Activated T-cell treated with anti-CD3 and anti-CD28 coated beads for 1 hour (primary cell): ENCODE measurements around the gene PLK5.
A peak's percentile ranks its signal among the peaks of the same experiment; 100 is the strongest.
"Not testable (repeated sequence)": the region's sequence is repeated elsewhere in the genome, so short reads cannot be mapped to it uniquely, and the experiment has no call there.

ENCODE experiments used
- DNase-seq: peaks from one replicate; pipeline ENCODE4 v3.0.0-alpha.2; 2020; ENCODE audit warnings: low read depth

PLK5 gene

DNA sequence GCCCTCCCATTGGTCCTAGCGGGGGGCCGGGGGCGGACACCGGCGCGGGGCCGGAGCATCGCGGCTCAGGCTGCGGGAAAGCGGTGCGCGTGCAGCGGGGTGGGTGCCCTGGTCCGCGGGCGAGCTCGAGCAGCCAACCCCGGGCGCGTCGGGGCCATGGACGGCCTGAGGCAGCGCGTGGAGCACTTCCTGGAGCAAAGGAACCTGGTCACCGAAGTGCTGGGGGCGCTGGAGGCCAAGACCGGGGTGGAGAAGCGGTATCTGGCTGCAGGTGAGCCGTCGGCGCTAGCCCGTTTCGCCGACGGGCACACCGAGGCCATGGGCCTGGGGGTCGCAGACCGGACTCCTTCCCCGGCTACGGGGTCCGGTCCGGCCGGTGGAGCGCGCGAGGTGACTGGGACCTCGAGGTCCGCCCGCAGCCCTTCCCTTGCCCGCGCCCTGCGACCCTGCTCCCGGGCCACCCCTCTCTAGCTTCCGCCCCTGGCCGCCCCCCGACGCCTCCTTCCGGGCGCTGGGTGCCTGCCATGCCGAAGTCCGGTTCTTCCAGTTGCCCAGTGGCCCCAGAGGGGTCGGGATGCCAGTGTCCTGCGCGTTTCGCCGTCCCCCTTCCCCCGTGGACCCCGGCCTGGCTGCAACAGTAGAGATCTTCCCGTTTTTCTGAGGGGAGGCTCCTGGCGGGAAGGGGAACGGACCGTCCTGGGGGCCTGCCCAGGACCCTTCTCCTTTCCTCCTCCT, 32.6 kb upstream of the PLK5 start, which contains the start of gene REEP6:
Gene REEP6 (plus strand): TSS at position 68 of the 735 bp plus-strand sequence. CDS start 89 bp downstream, at position 157.
- no peak for DNase-seq

DNA sequence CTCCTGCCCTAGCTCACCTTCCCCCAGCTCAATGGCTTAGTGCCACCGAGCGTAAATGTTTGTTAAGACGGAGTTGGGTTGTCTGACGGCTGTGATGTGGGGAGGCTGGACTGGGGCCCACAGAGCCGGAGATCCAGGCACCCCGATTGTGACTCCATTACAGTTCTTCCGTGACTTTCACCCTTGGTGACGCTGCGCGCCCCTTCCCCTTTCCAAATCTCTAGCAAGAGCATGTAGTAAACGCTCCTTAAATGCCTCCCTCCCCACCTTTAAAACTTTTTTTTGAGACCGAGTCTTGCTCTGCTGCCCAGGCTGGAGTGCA, 32.1 kb upstream of the PLK5 start:
- no peak for DNase-seq

DNA sequence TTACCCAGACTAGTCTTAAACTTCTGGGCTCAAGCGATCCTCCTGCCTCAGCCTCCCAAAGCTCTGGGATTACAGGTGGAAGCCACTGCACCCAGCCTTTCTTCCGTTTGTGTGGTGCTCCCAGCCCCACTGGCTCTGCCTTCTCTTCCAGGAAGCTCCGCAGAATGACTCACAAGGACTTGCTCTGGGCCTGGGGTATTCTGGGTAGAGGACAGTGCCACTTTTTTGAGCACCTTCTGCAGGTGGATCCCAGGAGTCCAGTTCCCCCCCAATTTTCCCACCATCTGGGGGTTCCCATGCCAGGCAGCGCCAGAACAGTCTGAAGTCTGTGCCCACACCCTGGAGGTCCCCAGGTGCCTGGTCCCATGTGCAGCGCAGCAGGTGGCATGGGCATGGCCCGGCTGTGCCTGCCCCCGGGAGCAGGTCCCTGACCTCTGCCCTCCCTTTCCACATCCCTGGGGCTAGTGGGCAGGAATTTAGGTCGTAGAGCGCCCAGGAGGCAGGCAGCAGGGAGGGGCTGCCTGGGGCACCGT, 31.3 kb upstream of the PLK5 start:
- no peak for DNase-seq

DNA sequence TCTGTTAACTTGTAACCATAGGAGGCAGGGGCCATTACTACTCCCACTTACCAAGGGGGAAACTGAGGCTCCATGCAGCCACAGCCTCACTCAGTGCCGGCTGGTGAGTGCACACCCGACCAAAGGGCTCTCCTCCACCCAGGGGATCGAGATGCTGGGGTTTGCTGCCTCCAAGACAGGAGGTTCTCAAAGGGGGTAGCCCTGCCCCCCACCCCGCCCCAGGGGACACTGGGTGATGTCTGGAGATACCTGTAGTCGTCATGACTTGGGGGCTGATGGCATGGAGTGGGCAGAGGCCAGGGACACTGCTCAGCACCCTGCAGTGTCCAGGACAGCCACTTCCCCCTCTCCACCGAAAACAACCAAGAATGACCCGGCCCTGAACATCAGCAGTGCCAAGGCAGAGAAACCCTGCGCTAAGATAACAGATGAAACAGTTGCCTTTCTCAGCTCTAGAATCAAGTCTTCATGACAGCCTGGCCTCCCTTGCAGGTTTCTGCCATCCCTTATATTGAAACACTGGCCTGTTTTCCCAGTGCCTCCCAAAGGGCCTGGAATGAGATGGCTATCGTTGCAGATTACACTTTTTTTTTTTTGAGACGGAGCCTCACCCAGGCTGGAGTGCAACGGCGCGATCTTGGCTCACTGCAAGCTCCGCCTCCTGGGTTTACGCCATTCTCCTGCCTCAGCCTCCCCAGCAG, 29.6 kb upstream of the PLK5 start:
- no peak for DNase-seq

DNA sequence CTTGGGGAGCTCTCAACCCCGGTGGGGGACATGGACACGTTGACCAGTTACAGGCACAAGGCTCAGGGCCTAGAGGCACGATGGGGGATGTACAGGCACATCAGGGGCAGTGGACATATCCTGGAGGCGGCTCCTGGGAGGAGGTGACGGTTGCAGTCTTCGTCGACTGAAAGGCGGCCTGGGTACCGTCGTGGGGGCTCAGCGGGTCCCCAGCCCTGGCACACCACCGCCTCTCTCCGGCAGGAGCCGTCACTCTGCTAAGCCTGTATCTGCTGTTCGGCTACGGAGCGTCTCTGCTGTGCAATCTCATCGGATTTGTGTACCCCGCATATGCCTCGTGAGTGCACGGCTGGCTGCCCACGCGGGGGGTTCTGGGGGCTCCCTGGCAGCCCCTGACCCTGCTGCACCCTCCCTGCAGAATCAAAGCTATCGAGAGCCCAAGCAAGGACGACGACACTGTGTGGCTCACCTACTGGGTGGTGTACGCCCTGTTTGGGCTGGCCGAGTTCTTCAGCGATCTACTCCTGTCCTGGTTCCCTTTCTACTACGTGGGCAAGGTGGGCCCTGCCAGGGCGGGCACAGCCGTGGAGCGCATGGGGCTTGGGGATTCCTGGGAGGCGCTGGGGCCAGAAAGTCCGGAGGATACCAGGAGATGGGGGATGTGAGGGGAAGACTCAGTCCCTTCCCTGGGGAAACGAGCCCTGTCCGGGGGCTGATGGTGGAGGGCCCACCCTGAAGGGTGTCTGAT, 28.7 kb upstream of the PLK5 start:
- no peak for DNase-seq

DNA sequence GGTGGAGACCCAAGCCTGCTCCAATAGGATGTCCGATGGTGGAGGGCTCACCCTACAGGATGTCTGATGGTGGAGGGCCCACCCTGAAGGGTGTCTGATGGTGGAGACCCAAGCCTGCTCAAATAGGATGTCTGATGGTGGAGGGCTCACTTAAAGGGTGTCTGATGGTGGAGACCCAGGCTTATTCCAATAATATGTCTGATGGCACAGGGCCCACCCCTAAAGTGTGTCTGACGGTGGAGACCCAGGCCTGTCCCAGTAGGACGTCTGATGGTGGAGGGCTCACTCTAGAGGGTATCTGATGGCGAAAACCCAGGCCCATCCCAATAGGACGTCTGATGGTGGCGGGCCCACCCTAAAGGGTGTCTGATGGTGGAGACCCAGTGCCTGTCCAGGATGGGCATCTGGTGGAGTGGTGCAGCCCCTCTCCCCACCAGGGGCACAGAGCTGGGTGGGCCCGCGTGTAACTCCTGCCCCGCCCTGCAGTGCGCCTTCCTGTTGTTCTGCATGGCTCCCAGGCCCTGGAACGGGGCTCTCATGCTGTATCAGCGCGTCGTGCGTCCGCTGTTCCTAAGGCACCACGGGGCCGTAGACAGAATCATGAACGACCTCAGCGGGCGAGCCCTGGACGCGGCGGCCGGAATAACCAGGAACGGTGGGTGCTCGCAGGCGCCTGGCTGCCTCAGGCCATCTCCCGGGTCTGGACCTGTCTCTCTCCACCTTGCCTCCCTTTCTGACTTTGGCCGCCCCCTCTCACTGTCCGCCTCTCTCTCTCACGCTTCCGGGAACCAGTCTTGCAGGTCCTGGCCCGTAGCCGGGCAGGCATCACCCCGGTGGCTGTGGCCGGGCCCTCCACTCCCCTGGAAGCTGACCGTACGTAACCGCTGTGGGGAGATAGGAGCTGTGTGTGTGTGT, 27.8 kb upstream of the PLK5 start:
- no peak for DNase-seq

DNA sequence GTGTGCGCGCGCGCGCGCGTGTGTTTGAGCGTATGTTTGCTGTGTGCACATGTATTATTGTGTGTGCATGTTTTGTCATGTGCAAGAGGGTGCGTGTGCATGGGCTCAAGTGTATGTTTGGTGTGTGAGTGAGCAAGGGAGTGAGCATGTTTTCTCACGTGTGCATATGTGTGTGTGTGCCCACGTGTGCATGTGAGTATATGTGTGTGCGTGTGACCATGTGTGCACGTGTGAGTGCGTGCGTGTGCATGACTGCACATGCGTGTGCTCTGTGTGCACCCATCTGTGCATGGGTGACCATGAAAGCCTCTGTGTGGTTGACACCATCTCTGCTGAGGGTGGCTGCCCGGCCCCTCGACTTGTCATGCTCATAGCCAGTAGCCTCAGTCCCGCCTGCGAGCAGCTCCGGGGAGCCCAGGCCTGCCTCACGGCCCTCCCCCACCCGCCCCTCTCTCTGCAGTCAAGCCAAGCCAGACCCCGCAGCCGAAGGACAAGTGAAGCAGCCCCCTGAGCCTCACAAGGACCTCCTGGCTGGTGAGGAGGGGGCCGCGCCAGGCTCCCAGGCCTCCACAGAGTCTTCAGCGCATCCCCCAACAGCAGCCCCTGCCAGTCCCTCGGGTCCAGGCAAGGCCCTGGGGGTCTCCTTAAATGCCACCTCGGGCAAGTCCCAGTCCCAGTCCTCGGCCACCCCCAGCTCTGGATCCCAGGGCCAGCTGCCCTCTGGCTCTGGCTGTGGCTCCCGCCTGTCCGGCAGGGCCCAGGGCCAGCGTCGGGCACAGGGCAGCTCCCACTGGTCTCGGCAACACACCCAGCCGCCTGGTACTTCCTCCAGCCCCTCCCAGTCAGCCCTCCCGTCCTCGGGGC, 26.9 kb upstream of the PLK5 start:
- no peak for DNase-seq

DNA sequence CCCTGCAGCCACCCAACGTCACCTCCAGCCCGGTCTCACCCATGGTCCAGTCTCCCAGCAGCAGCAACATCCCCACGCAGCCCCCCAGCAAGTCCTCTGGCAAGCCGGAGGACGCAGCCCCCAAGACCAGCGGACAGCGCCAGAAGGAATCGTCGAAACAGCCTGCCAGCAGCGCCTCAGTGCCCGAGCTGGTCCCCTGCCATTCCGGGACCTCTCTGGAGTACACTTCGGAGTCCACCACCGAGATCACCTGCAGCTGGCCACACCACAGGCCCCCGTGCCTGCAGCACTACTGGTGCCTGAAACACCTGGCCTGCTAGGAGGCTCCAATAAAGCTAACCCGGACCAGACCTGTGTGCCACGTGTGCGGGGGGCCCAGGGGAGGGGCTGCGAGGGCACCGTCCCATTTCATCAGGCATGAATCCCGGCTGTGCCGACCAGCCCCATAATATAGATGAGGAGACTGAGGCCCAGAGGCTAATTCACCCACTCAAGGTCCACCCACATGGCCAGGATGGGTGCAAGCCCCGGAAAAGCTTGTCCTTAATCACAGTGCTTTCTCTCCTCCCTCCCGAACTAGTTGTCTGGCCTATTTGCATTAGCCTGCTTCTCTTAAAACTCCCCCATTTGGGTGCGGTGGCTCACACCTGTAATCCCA, 26.2 kb upstream of the PLK5 start:
- DNase-seq = no peak

DNA sequence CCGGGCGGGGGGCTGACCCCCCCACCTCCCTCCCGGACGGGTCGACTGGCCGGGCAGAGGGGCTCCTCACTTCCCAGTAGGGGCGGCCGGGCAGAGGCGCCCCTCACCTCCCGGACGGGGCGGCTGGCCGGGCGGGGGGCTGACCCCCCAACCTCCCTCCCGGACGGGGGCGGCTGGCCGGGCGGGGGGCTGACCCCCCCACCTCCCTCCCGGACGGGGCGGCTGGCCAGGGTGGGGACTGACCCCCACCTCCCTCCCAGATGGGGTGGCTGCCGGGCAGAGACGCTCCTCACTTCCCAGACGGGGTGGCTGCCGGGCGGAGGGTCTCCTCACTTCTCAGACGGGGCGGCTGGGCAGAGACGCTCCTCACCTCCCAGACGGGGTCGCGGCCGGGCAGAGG, 24.6 kb upstream of the PLK5 start:
- DNase-seq = not testable (repeated sequence)

DNA sequence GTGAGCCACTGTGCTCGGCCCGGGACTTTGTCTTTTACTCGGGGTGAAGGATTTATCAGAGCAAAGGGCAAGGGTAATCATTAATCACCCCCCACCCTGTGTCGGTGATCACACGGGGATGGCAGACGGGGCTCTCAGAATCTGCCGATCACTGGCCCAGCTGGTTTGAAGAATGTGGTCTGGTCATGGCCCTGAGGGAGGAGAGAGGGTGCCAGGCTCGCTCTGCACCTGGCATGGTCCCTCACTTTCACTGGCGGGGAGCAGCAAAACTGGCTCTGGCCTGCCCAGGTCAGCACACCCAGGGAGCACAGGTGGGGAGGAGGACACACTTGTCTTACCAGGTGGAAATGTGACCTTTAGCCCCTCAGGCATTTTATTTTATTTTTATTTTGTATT, 22.7 kb upstream of the PLK5 start:
- DNase-seq = no peak

DNA sequence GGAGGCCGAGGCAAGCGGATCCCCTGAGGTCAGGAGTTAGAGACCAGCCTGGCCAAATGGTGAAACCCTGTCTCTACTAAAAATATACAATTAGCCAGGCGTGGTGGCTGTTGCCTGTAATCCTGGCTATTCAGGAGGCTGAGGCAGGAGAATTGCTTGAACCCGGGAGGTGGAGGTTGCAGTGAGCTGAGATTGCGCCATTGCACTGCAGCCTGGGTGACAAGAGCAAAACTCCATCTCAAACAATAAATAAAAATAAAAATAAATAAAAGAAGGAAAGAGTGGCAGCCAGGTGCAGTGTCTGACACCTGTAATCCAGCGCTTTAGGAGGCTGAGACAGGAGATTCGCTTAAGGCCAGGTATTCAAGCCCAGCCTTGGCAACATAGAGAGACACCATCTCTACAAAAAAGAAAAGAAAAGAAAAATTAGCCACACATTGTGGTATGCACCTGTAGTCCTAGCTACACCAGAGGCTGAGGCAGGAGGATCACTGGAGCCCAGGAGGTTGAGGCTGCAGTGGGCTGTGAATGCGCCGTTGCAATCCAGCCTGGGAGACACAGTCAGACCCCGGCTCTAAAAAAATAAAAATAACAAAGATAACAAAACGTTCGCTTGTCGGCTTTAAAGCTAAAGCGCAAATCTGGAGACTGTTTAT, 21.3 kb upstream of the PLK5 start:
- no peak for DNase-seq

DNA sequence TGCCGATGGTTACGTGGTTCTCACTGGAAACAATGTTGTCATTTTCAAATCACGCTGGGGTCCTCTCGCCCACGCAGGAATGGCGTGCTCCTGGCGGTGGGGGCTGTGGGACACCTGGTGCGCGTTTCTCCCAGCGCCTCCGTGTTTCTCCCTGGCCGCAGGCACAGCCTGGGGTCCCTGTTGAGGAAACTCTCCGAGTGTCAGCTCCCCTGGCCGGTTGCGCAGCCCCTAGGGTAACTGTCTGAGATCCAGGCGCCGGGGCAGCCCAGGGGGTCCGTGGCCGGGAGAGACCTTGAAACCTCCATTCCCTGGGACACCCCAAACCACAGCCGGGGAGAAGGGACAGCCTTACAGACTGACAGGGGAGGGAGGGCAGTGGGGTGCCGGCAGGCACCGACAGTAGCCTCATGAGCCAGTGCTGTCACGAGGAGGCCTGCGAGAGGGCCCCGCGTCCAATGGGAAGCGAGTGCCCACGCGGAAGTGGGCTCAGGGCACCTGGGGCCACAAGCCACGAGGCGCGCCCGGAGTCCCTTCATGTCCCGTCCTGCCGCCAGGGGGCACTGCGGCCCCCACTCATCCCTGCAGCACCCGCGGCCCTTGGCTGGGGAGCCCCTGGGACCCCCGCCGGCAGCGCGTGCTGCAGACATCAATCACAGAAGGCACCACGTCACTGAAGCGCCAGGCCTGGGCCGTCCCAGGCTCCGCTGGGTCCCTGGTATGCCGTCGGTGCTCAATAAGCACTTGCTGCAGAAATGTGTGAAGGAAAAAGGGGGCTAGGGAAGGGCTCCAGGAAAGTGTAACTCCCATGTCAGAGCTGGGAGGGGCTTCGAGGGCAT, 20.6 kb upstream of the PLK5 start:
- peak; percentile 59 for DNase-seq

DNA sequence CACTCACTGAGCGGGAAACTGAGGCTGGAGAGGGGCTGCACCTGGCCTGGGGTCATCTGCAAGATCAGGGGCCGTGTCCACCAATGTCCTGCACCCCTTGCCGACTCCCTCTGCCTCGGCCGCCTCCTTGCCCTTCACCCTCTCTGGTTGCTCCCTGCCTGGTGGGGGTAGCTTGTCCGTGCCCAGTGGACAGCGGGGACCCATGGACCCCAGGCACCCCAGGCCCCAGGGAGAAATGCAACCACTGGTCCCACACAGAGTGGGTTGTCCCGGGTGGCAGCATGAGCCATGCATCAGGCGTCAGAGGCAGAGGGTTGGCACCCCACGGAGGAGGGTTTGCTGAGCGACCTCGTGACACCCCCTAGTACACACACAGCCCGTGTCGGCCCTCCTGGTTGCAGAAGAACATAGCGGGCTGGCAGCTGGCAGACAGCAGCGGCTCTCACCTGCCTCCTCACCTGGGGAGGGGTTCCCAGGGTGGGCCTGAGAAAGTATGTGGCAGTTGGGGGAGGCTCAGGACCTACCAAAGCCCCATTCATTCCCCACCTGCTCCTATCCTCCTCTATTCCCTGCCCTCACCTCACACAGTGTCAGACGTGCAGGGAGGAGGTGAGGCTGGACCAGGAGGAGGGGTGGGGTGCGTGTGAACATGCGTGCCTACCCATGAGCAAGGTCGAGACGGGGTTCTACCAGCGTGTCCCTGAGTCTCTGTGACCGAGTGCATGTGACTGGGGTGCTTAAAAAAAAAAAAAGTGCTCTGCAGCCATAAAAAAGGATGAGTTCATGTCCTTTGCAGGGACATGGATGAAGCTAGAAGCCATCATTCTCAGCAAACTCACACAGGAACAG, 19.7 kb upstream of the PLK5 start:
- DNase-seq = no peak

DNA sequence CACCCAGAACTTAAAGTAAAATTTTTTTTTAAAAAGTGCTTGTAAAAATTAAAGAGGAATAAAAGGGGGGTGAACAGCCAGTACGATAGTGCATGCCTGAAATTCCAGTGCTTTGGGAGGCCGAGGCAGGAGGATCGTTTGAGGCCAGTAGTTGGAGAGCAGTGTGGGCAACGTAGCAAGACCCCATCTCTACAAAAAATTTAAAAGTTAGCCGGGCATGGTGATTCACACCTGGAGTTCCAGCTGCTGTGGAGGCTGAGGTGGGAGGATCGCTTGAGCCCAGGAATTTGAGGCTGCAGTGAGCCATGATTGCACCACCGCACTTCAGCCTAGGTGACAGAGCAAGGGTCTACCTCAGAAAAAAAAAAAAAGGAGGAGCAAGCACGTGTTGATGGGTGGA, 18.9 kb upstream of the PLK5 start:
- no peak for DNase-seq

DNA sequence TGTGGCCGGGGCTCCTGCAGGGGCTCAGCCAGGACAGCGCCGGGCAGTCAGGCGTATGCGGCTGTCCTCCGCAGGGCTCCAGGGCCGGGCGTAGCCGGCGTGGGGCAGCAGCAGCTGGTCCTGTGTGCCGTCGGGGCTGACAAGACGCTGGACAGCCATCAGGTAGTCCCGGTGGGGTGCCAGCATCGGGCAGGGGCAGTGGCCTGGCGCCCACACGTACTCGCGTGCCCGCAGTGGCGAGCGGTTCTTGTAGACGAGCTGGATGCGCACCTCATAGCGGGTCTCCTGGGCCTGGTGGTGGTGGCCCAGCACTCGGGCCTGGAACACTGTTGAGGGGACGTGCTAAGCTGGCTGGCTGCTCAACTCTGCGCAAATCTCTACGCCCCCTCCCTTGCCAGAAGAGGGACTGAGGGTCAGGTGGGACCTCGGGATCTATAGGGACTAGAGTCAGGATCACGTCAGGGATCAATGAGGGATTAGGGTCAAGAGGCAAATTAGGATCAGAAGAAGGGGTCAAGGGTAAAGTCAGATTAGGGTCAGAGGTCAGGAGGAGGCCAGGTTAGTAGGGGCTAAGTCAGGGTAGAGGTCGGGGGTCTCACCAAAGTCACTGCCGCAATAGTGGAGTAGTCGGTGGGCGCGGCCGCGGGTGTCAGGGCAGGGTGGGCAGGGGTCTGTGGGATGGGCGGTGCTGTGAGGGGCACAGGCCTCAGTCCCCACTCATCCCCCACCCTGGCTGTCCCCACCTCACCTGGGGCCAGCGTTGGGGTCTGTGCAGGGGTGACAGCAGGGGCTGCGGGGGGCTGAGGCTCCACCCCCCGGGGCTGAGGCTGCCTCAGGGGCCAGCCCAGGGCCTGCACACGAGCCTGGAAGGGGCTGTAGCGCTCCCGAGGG, 17.6 kb upstream of the PLK5 start:
- DNase-seq = no peak

DNA sequence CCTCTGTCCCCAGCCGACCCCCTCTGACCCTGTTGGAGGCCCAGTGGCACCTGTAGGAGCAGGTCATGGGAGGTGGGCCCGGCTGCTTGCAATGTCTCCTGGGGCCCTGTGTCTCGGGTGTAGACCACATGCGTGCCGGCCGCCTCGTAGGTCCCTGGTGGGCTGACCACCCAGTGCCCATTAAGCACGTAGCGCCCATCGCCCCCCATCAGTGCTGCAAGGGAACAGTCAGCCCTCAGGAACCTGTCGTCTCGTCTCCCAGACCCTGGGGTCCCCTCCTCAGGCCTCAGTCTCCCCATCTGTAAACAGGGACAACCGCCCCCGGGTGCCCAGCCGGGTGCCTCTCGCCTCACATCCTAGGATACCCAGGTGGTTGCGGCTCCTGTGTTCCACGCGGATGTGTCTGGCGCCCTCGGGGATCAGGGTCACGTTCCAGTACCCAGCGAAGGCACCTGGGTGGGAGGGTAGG, 16.7 kb upstream of the PLK5 start:
- no peak for DNase-seq
